HepG2 (cell line): Measurements from ENCODE around the gene ARHGEF10L.
A peak's percentile ranks its signal among the peaks of the same experiment; 100 is the strongest.

Source experiments
- CBX2 ChIP-seq, 2 experiments: fragments of 200-600 bp in 1 of 2; sonication (generic); formaldehyde crosslinking in 1 of 2; IDR thresholded peaks; 2 replicates each; pipeline versions ENCODE4 v1.7.0 to v1.8.1; 2018 to 2022; ENCODE audit warnings: low read depth in 2 of 2, low read length in 1 of 2, mild to moderate bottlenecking in 1 of 2, missing genetic modification reagents in 1 of 2
- EZH2 ChIP-seq: conservative IDR thresholded peaks from 2 replicates; pipeline ENCODE4 v1.6.1; 2012; ENCODE audit warnings: mild to moderate bottlenecking, low read depth, low read length, moderate library complexity
- GZF1 ChIP-seq: sonication (generic); formaldehyde crosslinking; IDR thresholded peaks from 2 replicates; pipeline ENCODE4 v1.5.1; 2020; ENCODE audit warnings: mild to moderate bottlenecking, missing genetic modification reagents
- MAFK ChIP-seq, 2 experiments: IDR thresholded peaks in 1 of 2; conservative IDR thresholded peaks in 1 of 2; 2 replicates each; pipeline ENCODE4 v1.6.1; 2011; ENCODE audit warnings: improper control_type of control experiment in 2 of 2, low read length in 2 of 2
- SIN3A ChIP-seq: IDR thresholded peaks from 2 replicates; pipeline ENCODE4 v1.6.1; 2011; ENCODE audit warnings: low read depth, mild to moderate bottlenecking, control low read depth, low read length, borderline replicate concordance
- XRCC5 ChIP-seq: fragments of 200-400 bp; formaldehyde crosslinking; optimal IDR thresholded peaks from 2 replicates; pipeline ENCODE3; 2017; ENCODE audit warnings: mild to moderate bottlenecking, low read length
- ZNF282 ChIP-seq: fragments of 450-650 bp; IDR thresholded peaks from 2 replicates; pipeline ENCODE4 v1.6.1; 2018; ENCODE audit not compliant: partially characterized antibody
- ZNF292 ChIP-seq: sonication (generic); formaldehyde crosslinking; IDR thresholded peaks from 2 replicates; pipeline ENCODE4 v1.8.1; 2022; ENCODE audit warnings: mild to moderate bottlenecking, low read depth, missing genetic modification reagents, borderline replicate concordance
- TF ChIP-seq, protein P1 (sequence below): sonication (generic); formaldehyde crosslinking; IDR thresholded peaks from 2 replicates; pipeline ENCODE4 v1.5.0; 2020; ENCODE audit warnings: mild to moderate bottlenecking, missing genetic modification reagents, moderate library complexity
- TF ChIP-seq, protein P2 (sequence below): sonication (generic); formaldehyde crosslinking; IDR thresholded peaks from 2 replicates; pipeline ENCODE4 v1.4.0; 2020; ENCODE audit warnings: mild to moderate bottlenecking, missing genetic modification reagents
- TF ChIP-seq, protein P3 (sequence below): sonication (generic); formaldehyde crosslinking; IDR thresholded peaks from 2 replicates; pipeline ENCODE4 v1.8.0; 2022; ENCODE audit warnings: missing genetic modification reagents, mild to moderate bottlenecking, moderate library complexity, borderline replicate concordance
- TF ChIP-seq, protein P4 (sequence below): sonication (generic); formaldehyde crosslinking; IDR thresholded peaks from 2 replicates; pipeline ENCODE4 v1.8.1; 2022; ENCODE audit warnings: low read depth, mild to moderate bottlenecking, missing genetic modification reagents
- TF ChIP-seq, protein P5 (sequence below): sonication (generic); formaldehyde crosslinking; IDR thresholded peaks from 2 replicates; pipeline ENCODE4 v1.5.0; 2020; ENCODE audit warnings: missing genetic modification reagents

DNA sequence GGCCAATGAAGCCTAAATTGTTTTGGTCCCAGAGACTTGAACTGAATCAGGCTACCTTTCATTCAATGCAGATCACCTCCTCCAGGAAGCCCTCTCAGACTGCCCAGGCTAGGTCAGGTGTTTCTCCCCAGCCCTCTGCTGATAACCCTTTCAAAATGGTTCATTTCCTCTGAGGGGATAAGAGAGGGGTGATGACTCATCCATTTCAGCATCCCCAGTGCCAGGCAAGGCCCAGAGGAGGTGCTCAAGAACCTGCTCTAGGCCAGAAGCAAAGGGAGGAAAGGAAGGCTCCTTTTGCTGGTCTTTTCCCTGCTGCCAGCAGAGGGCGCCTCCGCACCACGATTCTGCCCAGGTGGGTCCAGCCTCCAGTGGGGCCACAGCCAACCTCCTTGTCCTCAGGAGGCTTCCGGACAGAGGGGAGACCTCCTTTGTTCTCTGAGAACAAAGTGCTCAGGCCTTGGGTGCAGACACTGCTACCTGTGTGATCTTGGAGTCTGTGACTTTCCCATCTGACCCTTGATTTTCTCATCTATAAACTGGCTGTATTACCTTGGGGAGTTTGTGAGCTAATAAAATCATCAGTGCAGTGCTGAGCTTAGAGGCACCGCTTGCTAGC, 45.3 kb upstream of the ARHGEF10L start:
- TF ChIP-seq SIN3A (no peak), GZF1 (CRISPR knock-in tag) (no peak), ZNF282 (no peak), CBX2 (IDR thresholded peaks at IDR 0.05; ENCODE audit: low read depth, low read length) (no peak), CBX2 (CRISPR knock-in tag; IDR thresholded peaks at IDR 0.05; ENCODE audit: low read depth) (no peak), EZH2 (no peak), MAFK (conservative IDR thresholded peaks at IDR 0.05 in 1 of 2, IDR thresholded peaks at IDR 0.05 in 1 of 2; ENCODE audit: low read length in 2 of 2) (no peak), XRCC5 (peak; percentile 77), ZNF292 (CRISPR knock-in tag) (no peak)
- TF ChIP-seq, protein P1, sequence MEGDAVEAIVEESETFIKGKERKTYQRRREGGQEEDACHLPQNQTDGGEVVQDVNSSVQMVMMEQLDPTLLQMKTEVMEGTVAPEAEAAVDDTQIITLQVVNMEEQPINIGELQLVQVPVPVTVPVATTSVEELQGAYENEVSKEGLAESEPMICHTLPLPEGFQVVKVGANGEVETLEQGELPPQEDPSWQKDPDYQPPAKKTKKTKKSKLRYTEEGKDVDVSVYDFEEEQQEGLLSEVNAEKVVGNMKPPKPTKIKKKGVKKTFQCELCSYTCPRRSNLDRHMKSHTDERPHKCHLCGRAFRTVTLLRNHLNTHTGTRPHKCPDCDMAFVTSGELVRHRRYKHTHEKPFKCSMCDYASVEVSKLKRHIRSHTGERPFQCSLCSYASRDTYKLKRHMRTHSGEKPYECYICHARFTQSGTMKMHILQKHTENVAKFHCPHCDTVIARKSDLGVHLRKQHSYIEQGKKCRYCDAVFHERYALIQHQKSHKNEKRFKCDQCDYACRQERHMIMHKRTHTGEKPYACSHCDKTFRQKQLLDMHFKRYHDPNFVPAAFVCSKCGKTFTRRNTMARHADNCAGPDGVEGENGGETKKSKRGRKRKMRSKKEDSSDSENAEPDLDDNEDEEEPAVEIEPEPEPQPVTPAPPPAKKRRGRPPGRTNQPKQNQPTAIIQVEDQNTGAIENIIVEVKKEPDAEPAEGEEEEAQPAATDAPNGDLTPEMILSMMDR (CRISPR knock-in tag): peak; percentile 97
- TF ChIP-seq, protein P2, sequence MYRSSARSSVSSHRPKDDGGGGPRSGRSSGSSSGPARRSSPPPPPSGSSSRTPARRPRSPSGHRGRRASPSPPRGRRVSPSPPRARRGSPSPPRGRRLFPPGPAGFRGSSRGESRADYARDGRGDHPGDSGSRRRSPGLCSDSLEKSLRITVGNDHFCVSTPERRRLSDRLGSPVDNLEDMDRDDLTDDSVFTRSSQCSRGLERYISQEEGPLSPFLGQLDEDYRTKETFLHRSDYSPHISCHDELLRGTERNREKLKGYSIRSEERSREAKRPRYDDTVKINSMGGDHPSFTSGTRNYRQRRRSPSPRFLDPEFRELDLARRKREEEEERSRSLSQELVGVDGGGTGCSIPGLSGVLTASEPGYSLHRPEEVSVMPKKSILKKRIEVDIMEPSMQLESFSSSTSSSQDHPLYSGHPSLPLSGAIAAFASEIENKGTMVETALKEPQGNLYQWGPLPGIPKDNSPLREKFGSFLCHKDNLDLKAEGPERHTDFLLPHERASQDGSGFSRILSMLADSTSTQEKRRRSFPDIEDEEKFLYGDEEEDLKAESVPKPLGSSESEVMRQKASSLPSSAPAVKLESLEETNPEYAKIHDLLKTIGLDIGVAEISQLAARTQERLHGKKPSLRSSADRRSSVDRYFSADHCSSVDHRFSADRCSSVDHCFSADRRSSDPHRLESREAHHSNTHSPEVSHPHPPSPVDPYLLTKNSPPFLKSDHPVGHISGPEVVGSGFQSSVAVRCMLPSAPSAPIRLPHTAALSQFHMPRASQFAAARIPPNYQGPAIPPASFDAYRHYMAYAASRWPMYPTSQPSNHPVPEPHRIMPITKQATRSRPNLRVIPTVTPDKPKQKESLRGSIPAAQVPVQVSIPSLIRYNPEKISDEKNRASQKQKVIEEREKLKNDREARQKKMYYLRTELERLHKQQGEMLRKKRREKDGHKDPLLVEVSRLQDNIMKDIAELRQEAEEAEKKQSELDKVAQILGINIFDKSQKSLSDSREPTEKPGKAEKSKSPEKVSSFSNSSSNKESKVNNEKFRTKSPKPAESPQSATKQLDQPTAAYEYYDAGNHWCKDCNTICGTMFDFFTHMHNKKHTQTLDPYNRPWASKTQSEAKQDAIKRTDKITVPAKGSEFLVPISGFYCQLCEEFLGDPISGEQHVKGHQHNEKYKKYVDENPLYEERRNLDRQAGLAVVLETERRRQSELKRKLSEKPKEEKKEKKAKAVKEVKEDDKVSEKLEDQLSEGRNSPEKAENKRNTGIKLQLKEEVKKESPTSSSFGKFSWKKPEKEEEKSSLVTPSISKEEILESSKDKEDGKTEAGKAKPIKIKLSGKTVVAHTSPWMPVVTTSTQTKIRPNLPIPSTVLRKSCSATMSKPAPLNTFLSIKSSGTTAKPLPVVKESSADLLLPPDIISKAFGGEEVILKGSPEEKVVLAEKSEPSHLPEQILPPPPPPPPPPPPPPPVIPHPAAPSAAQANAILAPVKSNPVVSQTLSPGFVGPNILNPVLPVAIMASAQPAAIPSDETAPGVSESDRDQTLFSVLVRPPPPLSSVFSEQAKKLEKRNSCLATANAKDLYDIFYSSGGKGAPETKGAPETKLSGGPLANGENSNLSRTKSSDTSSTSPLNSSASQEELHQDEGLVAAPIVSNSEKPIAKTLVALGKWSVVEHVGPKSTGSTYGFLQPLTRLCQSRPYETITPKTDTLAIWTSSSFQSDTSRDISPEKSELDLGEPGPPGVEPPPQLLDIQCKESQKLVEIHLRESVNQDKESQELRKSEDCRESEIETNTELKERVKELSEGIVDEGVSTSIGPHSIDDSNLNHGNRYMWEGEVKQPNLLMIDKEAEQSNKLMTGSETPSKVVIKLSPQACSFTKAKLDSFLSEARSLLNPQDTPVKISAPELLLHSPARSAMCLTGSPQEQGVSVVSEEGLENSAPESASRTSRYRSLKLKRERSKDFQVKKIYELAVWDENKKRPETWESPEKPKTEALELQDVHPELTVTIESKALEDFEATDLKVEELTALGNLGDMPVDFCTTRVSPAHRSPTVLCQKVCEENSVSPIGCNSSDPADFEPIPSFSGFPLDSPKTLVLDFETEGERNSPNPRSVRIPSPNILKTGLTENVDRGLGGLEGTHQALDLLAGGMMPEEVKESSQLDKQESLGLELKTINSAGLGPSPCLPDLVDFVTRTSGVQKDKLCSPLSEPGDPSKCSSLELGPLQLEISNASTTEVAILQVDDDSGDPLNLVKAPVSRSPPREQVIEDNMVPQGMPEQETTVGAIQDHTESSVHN: 0 out of 2 replicates have a peak, but pooled peaks have one; percentile 36
- TF ChIP-seq, protein P3, sequence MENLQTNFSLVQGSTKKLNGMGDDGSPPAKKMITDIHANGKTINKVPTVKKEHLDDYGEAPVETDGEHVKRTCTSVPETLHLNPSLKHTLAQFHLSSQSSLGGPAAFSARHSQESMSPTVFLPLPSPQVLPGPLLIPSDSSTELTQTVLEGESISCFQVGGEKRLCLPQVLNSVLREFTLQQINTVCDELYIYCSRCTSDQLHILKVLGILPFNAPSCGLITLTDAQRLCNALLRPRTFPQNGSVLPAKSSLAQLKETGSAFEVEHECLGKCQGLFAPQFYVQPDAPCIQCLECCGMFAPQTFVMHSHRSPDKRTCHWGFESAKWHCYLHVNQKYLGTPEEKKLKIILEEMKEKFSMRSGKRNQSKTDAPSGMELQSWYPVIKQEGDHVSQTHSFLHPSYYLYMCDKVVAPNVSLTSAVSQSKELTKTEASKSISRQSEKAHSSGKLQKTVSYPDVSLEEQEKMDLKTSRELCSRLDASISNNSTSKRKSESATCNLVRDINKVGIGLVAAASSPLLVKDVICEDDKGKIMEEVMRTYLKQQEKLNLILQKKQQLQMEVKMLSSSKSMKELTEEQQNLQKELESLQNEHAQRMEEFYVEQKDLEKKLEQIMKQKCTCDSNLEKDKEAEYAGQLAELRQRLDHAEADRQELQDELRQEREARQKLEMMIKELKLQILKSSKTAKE (CRISPR knock-in tag): no peak
- TF ChIP-seq, protein P4, sequence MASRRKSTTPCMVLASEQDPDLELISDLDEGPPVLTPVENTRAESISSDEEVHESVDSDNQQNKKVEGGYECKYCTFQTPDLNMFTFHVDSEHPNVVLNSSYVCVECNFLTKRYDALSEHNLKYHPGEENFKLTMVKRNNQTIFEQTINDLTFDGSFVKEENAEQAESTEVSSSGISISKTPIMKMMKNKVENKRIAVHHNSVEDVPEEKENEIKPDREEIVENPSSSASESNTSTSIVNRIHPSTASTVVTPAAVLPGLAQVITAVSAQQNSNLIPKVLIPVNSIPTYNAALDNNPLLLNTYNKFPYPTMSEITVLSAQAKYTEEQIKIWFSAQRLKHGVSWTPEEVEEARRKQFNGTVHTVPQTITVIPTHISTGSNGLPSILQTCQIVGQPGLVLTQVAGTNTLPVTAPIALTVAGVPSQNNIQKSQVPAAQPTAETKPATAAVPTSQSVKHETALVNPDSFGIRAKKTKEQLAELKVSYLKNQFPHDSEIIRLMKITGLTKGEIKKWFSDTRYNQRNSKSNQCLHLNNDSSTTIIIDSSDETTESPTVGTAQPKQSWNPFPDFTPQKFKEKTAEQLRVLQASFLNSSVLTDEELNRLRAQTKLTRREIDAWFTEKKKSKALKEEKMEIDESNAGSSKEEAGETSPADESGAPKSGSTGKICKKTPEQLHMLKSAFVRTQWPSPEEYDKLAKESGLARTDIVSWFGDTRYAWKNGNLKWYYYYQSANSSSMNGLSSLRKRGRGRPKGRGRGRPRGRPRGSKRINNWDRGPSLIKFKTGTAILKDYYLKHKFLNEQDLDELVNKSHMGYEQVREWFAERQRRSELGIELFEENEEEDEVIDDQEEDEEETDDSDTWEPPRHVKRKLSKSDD: no peak
- TF ChIP-seq, protein P5, sequence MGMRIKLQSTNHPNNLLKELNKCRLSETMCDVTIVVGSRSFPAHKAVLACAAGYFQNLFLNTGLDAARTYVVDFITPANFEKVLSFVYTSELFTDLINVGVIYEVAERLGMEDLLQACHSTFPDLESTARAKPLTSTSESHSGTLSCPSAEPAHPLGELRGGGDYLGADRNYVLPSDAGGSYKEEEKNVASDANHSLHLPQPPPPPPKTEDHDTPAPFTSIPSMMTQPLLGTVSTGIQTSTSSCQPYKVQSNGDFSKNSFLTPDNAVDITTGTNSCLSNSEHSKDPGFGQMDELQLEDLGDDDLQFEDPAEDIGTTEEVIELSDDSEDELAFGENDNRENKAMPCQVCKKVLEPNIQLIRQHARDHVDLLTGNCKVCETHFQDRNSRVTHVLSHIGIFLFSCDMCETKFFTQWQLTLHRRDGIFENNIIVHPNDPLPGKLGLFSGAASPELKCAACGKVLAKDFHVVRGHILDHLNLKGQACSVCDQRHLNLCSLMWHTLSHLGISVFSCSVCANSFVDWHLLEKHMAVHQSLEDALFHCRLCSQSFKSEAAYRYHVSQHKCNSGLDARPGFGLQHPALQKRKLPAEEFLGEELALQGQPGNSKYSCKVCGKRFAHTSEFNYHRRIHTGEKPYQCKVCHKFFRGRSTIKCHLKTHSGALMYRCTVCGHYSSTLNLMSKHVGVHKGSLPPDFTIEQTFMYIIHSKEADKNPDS: no peak
